ENCODE data around the gene RPL10A.
"Not testable (repeated sequence)": the region's sequence is repeated elsewhere in the genome, so short reads cannot be mapped to it uniquely, and the experiment has no call there.

The RPL10A gene

DNA sequence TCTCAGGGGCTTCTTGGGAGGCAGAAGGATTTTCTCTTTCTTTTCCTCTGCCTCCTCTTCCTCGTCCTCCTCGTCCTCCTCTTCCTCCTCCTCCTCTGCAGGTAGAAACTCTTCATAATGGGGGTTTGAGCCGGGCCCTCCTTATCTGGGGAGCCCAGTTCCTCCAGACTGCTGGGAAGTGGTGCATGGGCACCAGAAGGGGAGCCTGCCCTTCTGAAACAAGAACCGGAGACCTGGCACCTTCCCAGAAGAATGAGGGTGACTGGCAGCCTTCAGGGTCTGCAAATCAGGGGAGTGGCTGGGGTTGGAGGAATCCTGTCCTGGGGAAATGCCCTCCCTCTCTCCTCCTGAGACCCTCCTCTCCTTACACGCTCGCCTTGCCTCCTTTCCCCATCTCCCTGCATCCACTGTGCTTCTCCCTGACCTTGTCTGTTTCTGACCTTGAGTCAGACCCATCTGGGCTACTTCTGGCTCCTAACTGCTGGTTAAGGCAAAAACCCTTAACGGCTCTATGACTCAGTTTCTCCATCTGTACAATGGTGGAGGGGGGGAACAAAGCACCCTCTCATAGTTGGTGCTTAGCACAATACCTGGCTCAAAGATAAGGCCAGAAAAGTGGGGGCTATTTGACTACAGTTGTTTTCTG lies 42.8 kb downstream of the RPL10A start:
- H3K4me3 ChIP-seq (ENCODE audit: insufficient read depth, low read depth, low read length), result no peak overlapping the region
- no peaks in the 10 kb centered on the region for H3K36me3 ChIP-seq (ENCODE audit: control insufficient read depth, insufficient read depth, low read length)
- no peak overlapping the region for H3K27ac ChIP-seq (ENCODE audit: insufficient read depth, low read depth, low read length, poor library complexity, severe bottlenecking)
- no peaks in the 10 kb centered on the region for H3K27me3 ChIP-seq (ENCODE audit: control insufficient read depth, insufficient read depth, low read length, poor library complexity, severe bottlenecking)
- H3K9me3 ChIP-seq (ENCODE audit: control insufficient read depth, low read length), result no peaks in the 10 kb centered on the region
- peaks cover 18% of the 10 kb centered on the region for H3K4me1 ChIP-seq (ENCODE audit: control insufficient read depth, insufficient read depth, low read length)
- 80 to 85% methylated on average over 7 of the region's 7 CpGs for WGBS, 2 experiments

- H3K4me3 ChIP-seq (ENCODE audit: insufficient read depth, low read depth, low read length), result no peak overlapping the region
- H3K27me3 ChIP-seq (ENCODE audit: control insufficient read depth, insufficient read depth, low read length, poor library complexity, severe bottlenecking), result no peaks in the 10 kb centered on the region
- H3K36me3 ChIP-seq (ENCODE audit: control insufficient read depth, insufficient read depth, low read length), result no peaks in the 10 kb centered on the region
- H3K9me3 ChIP-seq (ENCODE audit: control insufficient read depth, low read length), result no peaks in the 10 kb centered on the region
- peaks cover 16% of the 10 kb centered on the region for H3K4me1 ChIP-seq (ENCODE audit: control insufficient read depth, insufficient read depth, low read length)
- H3K27ac ChIP-seq (ENCODE audit: insufficient read depth, low read depth, low read length, poor library complexity, severe bottlenecking), result no peak overlapping the region
- 84 to 87% methylated on average over 32 of the region's 32 CpGs for WGBS, 2 experiments
These were observed 43.4 kb downstream of the RPL10A start for GRCh38 chr6:35511562-35511941.

DNA sequence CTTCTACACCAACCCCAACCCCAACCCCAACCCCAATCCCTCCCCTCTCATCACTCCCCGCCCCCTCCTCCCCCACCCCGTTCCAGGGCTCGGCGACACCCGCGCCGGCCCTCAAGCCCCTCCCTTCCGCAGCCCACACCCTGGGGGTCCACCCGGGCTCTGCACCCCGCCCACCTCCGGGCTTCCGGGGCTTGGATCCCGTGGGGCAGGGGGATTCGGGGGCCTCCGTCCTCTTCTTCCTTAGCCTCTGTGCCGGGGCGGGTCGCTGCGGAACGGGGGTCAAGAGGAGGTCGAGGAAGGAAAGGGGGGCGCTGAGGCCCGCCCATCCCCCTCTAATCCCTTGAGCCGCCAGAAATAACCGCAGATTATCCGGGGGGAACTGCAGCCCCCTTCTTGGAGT lies 43.8 kb downstream of the RPL10A start:
- H3K36me3 ChIP-seq (ENCODE audit: control insufficient read depth, insufficient read depth, low read length), result no peaks in the 10 kb centered on the region
- no peaks in the 10 kb centered on the region for H3K9me3 ChIP-seq (ENCODE audit: control insufficient read depth, low read length)
- WGBS, 2 experiments, result 61 to 78% methylated on average over 24 to 25 of the region's 26 CpGs
- peaks cover 16% of the 10 kb centered on the region for H3K4me1 ChIP-seq (ENCODE audit: control insufficient read depth, insufficient read depth, low read length)
- H3K4me3 ChIP-seq (ENCODE audit: insufficient read depth, low read depth, low read length), result no peak overlapping the region
- no peaks in the 10 kb centered on the region for H3K27me3 ChIP-seq (ENCODE audit: control insufficient read depth, insufficient read depth, low read length, poor library complexity, severe bottlenecking)
- no peak overlapping the region for H3K27ac ChIP-seq (ENCODE audit: insufficient read depth, low read depth, low read length, poor library complexity, severe bottlenecking)

DNA sequence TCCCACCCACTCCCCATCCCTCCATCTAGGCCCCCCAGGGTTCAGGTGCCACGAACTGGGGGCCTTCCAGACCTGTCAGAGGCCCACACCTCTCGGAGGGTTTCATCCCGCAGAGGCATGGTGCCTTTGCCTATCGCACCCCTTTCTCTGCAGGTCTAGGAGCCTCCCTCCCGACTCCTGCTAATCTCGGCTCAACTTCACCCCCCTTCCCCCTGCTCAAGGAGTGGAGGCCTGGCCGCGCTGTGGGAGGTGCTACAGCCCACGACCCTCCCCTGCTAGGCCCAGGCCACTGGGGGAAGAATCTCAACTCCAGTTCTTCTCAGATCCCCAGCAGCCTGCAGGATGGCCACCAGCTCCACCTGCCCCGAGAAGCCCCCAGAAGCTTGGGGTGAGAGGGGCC lies 44.5 kb downstream of the RPL10A start, which contains the start of gene TULP1:
Gene TULP1, minus strand, starts transcription at position 157 of the 400 bp plus-strand sequence. Its CDS starts 38 bp downstream, at position 119.
- 55 to 57% methylated on average over 9 to 10 of the region's 10 CpGs for WGBS, 2 experiments
- Histone ChIP-seq H3K4me1 (ENCODE audit: control insufficient read depth, insufficient read depth, low read length) (peaks cover 16% of the 10 kb centered on the region), H3K27me3 (ENCODE audit: control insufficient read depth, insufficient read depth, low read length, poor library complexity, severe bottlenecking) (no peaks in the 10 kb centered on the region), H3K36me3 (ENCODE audit: control insufficient read depth, insufficient read depth, low read length) (no peaks in the 10 kb centered on the region), H3K4me3 (ENCODE audit: insufficient read depth, low read depth, low read length) (no peak within 1 kb of the TSS), H3K27ac (ENCODE audit: insufficient read depth, low read depth, low read length, poor library complexity, severe bottlenecking) (no peak within 1 kb of the TSS), H3K9me3 (ENCODE audit: control insufficient read depth, low read length) (no peaks in the 10 kb centered on the region)

DNA sequence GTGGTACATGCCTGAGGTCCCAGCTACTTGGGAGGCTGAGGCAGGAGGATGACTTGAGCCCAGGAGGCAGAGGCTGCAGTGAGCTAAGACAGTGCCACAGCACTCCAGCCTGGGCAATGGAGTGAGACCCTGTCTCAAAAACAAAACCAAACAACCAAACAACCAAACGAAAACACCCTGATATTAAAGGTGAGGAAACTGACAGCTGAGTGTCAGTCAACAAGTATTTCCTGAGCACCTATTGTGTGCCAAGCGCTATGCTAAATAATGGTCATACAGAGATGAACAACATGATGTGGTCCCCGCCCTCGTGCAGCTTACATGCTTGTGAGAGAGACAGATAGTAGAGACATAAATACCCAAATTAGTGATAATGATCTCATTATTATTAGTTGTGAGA lies 46.4 kb downstream of the RPL10A start:
- H3K27ac ChIP-seq (ENCODE audit: insufficient read depth, low read depth, low read length, poor library complexity, severe bottlenecking), result no peak overlapping the region
- H3K36me3 ChIP-seq (ENCODE audit: control insufficient read depth, insufficient read depth, low read length), result no peaks in the 10 kb centered on the region
- H3K27me3 ChIP-seq (ENCODE audit: control insufficient read depth, insufficient read depth, low read length, poor library complexity, severe bottlenecking), result no peaks in the 10 kb centered on the region
- H3K9me3 ChIP-seq (ENCODE audit: control insufficient read depth, low read length), result no peaks in the 10 kb centered on the region
- WGBS, 2 experiments, result 88 to 92% methylated on average over 4 of the region's 4 CpGs
- no peak overlapping the region for H3K4me3 ChIP-seq (ENCODE audit: insufficient read depth, low read depth, low read length)
- H3K4me1 ChIP-seq (ENCODE audit: control insufficient read depth, insufficient read depth, low read length), result peaks cover 10% of the 10 kb centered on the region

- 86 to 89% methylated on average over 6 of the region's 6 CpGs for whole genome bisulfite sequencing, 2 experiments
- H3K9me3 ChIP-seq (ENCODE audit: control insufficient read depth, low read length); H3K27ac ChIP-seq (ENCODE audit: insufficient read depth, low read depth, low read length, poor library complexity, severe bottlenecking); H3K4me3 ChIP-seq (ENCODE audit: insufficient read depth, low read depth, low read length); H3K36me3 ChIP-seq (ENCODE audit: control insufficient read depth, insufficient read depth, low read length); H3K27me3 ChIP-seq (ENCODE audit: control insufficient read depth, insufficient read depth, low read length, poor library complexity, severe bottlenecking): not testable (repeated sequence)
- peaks cover 10% of the 10 kb centered on the region for H3K4me1 ChIP-seq (ENCODE audit: control insufficient read depth, insufficient read depth, low read length)
These were observed 47.7 kb downstream of the RPL10A start for GRCh38 chr6:35515939-35516338.

- Histone ChIP-seq H3K36me3 (ENCODE audit: control insufficient read depth, insufficient read depth, low read length) (no peaks in the 10 kb centered on the region), H3K4me1 (ENCODE audit: control insufficient read depth, insufficient read depth, low read length) (peaks cover 5% of the 10 kb centered on the region), H3K27me3 (ENCODE audit: control insufficient read depth, insufficient read depth, low read length, poor library complexity, severe bottlenecking) (no peaks in the 10 kb centered on the region), H3K4me3 (ENCODE audit: insufficient read depth, low read depth, low read length) (no peak overlapping the region), H3K27ac (ENCODE audit: insufficient read depth, low read depth, low read length, poor library complexity, severe bottlenecking) (no peak overlapping the region), H3K9me3 (ENCODE audit: control insufficient read depth, low read length) (no peaks in the 10 kb centered on the region)
- WGBS, 2 experiments, result 75 to 76% methylated on average over 6 of the region's 6 CpGs
These were observed 48.5 kb downstream of the RPL10A start for GRCh38 chr6:35516712-35517111.

DNA sequence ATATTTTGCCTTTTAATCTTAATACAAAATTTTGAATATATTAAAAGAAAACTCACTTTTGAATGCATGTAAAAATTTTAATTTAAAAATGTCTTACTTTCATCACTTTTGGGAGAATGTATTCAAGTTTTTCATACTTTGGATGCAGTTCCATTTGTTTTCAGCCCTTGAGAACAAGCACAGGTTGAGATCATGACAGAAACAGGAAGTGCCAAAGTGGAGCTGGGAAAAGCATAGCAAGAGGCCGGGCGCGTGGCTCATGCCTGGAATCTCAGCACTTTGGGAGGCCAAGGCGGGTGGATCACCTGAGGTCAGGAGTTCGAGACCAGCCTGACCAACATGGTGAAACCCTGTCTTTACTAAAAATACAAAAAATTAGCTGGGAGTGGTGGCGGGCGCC lies 49.8 kb downstream of the RPL10A start:
- H3K4me1 ChIP-seq (ENCODE audit: control insufficient read depth, insufficient read depth, low read length); H3K27me3 ChIP-seq (ENCODE audit: control insufficient read depth, insufficient read depth, low read length, poor library complexity, severe bottlenecking); H3K4me3 ChIP-seq (ENCODE audit: insufficient read depth, low read depth, low read length); H3K36me3 ChIP-seq (ENCODE audit: control insufficient read depth, insufficient read depth, low read length); H3K27ac ChIP-seq (ENCODE audit: insufficient read depth, low read depth, low read length, poor library complexity, severe bottlenecking); H3K9me3 ChIP-seq (ENCODE audit: control insufficient read depth, low read length): not testable (repeated sequence)
- 87 to 90% methylated on average over 7 of the region's 7 CpGs for WGBS, 2 experiments

DNA sequence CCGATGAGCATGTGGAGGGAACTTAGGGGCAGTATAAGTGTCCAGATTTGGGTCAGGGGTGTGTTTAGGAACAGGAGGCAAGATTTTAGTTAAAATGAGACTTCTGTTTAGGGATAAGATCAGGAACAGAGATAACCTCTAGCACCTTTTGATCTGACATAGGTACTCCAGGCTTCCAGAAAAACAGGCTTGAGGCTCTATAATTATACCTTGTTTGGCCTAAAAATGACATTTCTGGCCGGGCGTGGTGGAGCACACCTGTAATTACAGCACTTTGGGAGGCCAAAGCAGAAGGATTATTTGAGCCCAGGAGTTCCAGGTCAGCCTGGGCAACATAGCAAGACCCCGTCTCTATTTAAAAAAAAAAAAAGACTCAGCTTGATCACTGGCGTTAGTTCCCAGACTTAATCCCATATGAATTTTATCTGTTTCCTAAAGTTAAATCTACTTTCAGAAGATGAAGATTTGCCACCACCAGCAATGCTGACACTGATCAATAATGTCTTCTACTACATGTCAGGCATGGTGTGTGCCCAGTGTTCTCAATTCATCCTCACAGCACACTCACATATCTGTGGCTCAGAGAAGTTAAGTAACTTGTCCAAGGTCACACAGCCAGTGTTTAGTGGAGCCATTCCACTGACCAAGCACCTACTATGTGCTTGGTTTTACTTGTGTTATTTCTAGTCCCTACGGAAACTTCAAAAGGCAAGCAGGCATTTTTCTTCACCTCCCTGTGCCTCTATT lies 50.5 kb downstream of the RPL10A start:
- no peaks in the 10 kb centered on the region for H3K27me3 ChIP-seq (ENCODE audit: control insufficient read depth, insufficient read depth, low read length, poor library complexity, severe bottlenecking)
- H3K36me3 ChIP-seq (ENCODE audit: control insufficient read depth, insufficient read depth, low read length), result no peaks in the 10 kb centered on the region
- no peak overlapping the region for H3K4me3 ChIP-seq (ENCODE audit: insufficient read depth, low read depth, low read length)
- WGBS, 2 experiments, result 94 to 96% methylated on average over 6 of the region's 6 CpGs
- H3K4me1 ChIP-seq (ENCODE audit: control insufficient read depth, insufficient read depth, low read length), result no peaks in the 10 kb centered on the region
- H3K9me3 ChIP-seq (ENCODE audit: control insufficient read depth, low read length), result no peaks in the 10 kb centered on the region
- H3K27ac ChIP-seq (ENCODE audit: insufficient read depth, low read depth, low read length, poor library complexity, severe bottlenecking), result no peak overlapping the region

- WGBS, 2 experiments, result 83 to 85% methylated on average over 9 of the region's 9 CpGs
- Histone ChIP-seq H3K27me3 (ENCODE audit: control insufficient read depth, insufficient read depth, low read length, poor library complexity, severe bottlenecking) (no peaks in the 10 kb centered on the region), H3K9me3 (ENCODE audit: control insufficient read depth, low read length) (no peaks in the 10 kb centered on the region), H3K4me1 (ENCODE audit: control insufficient read depth, insufficient read depth, low read length) (no peaks in the 10 kb centered on the region), H3K36me3 (ENCODE audit: control insufficient read depth, insufficient read depth, low read length) (no peaks in the 10 kb centered on the region), H3K27ac (ENCODE audit: insufficient read depth, low read depth, low read length, poor library complexity, severe bottlenecking) (no peak overlapping the region), H3K4me3 (ENCODE audit: insufficient read depth, low read depth, low read length) (no peak overlapping the region)
These were observed 51.3 kb downstream of the RPL10A start for GRCh38 chr6:35519313-35520015.
